OCI-LY1 (cell line): ENCODE results near the gene TMEM185B.

Experiments
- H2AFZ ChIP-seq: fragments of 200-600 bp; sonication (generic), shearing (Covaris generic); 2 replicates; pipeline ENCODE4 v1.6.0; 2014; ENCODE audit warnings: antibody characterized with exemption, mild to moderate bottlenecking, low read length
- H3F3A ChIP-seq: fragments of 200-600 bp; sonication (generic), shearing (Covaris generic); 2 replicates; pipeline ENCODE4 v1.6.0; 2014; ENCODE audit warnings: mild to moderate bottlenecking, antibody characterized with exemption, low read length, moderate library complexity; ENCODE audit not compliant: insufficient read depth
- H3K27ac ChIP-seq: fragments of 200-600 bp; sonication (generic); 2 replicates; pipeline ENCODE4 v1.5.1; 2014; ENCODE audit warnings: low read length, mixed run types, mild to moderate bottlenecking, low read depth; ENCODE audit not compliant: poor library complexity, severe bottlenecking
- H3K27me3 ChIP-seq: fragments of 200-600 bp; sonication (generic); 2 replicates; pipeline ENCODE4 v1.6.0; 2014; ENCODE audit warnings: antibody characterized with exemption, mild to moderate bottlenecking, low read length, moderate library complexity; ENCODE audit not compliant: insufficient read depth
- H3K36me3 ChIP-seq: fragments of 200-600 bp; sonication (generic); 2 replicates; pipeline ENCODE4 v1.6.1; 2014; ENCODE audit warnings: mild to moderate bottlenecking, antibody characterized with exemption, low read length, moderate library complexity, mixed read lengths; ENCODE audit not compliant: insufficient read depth
- H3K4me1 ChIP-seq: fragments of 200-600 bp; sonication (generic); 2 replicates; pipeline ENCODE4 v1.5.1; 2014; ENCODE audit warnings: mild to moderate bottlenecking, low read length, moderate library complexity; ENCODE audit not compliant: insufficient read depth, severe bottlenecking
- H3K4me2 ChIP-seq: fragments of 200-600 bp; sonication (generic), shearing (Covaris generic); 2 replicates; pipeline ENCODE4 v1.6.1; 2014; ENCODE audit warnings: low read length
- H3K4me3 ChIP-seq: fragments of 200-600 bp; sonication (generic); 2 replicates; pipeline ENCODE4 v1.5.1; 2014; ENCODE audit warnings: low read length, low read depth, mild to moderate bottlenecking, mixed read lengths; ENCODE audit not compliant: poor library complexity, severe bottlenecking
- H3K79me2 ChIP-seq: fragments of 200-600 bp; shearing (Covaris generic); 2 replicates; pipeline ENCODE4 v1.6.1; 2016; ENCODE audit warnings: mixed run types, low read length, mixed read lengths; ENCODE audit not compliant: insufficient read depth
- H3K9ac ChIP-seq: fragments of 200-600 bp; sonication (generic), shearing (Covaris generic); 2 replicates; pipeline ENCODE4 v1.6.1; 2014; ENCODE audit warnings: mild to moderate bottlenecking, low read length, mixed read lengths
- H3K9me2 ChIP-seq: fragments of 200-600 bp; sonication (generic), shearing (Covaris generic); 2 replicates; pipeline ENCODE4 v1.6.1; 2014; ENCODE audit warnings: low read depth, mild to moderate bottlenecking, low read length, mixed read lengths
- H3K9me3 ChIP-seq: fragments of 200-600 bp; shearing (Covaris generic); 2 replicates; pipeline ENCODE4 v1.6.1; 2014; ENCODE audit warnings: low read length, mixed read lengths
- H4K20me1 ChIP-seq: fragments of 200-600 bp; sonication (generic), shearing (Covaris generic); 2 replicates; pipeline ENCODE4 v1.6.0; 2016; ENCODE audit warnings: mild to moderate bottlenecking, low read length; ENCODE audit not compliant: insufficient read depth
- EZH2 ChIP-seq: fragments of 200-600 bp; sonication (generic), shearing (Covaris generic); IDR thresholded peaks from 2 replicates; pipeline ENCODE4 v1.8.0; 2017; ENCODE audit warnings: borderline replicate concordance, mixed run types, mild to moderate bottlenecking, antibody characterized with exemption, low read length, moderate library complexity, mixed read lengths
- TF ChIP-seq, protein P1 (sequence below): fragments of 200-600 bp; sonication (generic), shearing (Covaris generic); IDR thresholded peaks from 2 replicates; pipeline ENCODE4 v1.5.1; 2017; ENCODE audit warnings: mild to moderate bottlenecking, antibody characterized with exemption, low read length, moderate library complexity, mixed read lengths

TMEM185B gene

GRCh38 chr2:120243875-120244553 lies 20.8 kb upstream of the TMEM185B start:
- Histone ChIP-seq H3K9ac (no peak overlapping the region), H3K4me3 (no peak overlapping the region), H3K4me1 (no peaks in the 10 kb centered on the region), H3K4me2 (no peak overlapping the region), H2AFZ (no peak overlapping the region), H3K9me2 (no peaks in the 10 kb centered on the region), H3K27ac (no peak overlapping the region), H3K79me2 (no peaks in the 10 kb centered on the region), H3K27me3 (no peaks in the 10 kb centered on the region), H3K9me3 (no peaks in the 10 kb centered on the region), H3F3A (no peaks in the 10 kb centered on the region), H4K20me1 (no peaks in the 10 kb centered on the region), H3K36me3 (no peaks in the 10 kb centered on the region)
- no peak for TF ChIP-seq EZH2
- TF ChIP-seq, protein P1, sequence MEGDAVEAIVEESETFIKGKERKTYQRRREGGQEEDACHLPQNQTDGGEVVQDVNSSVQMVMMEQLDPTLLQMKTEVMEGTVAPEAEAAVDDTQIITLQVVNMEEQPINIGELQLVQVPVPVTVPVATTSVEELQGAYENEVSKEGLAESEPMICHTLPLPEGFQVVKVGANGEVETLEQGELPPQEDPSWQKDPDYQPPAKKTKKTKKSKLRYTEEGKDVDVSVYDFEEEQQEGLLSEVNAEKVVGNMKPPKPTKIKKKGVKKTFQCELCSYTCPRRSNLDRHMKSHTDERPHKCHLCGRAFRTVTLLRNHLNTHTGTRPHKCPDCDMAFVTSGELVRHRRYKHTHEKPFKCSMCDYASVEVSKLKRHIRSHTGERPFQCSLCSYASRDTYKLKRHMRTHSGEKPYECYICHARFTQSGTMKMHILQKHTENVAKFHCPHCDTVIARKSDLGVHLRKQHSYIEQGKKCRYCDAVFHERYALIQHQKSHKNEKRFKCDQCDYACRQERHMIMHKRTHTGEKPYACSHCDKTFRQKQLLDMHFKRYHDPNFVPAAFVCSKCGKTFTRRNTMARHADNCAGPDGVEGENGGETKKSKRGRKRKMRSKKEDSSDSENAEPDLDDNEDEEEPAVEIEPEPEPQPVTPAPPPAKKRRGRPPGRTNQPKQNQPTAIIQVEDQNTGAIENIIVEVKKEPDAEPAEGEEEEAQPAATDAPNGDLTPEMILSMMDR: no peak

DNA sequence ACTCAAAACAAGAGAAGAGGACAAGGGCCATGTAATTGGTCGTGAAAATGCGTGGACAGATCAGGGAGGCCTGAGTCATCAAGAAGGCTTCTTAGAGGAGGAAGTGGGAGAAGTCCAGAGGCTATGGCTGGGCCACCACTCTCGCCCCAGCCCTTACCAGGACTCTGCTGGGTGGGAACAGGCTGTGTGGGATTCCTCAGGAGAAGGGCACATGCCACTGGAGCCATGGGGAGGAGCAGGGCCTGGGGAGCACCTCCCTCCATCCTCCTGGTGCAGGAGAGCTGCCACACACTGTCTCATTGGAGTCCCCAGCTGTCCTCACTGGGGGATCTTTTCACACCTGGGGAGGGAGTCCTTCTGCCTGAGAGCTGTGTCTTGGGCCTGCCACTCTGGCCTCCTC lies 20.0 kb upstream of the TMEM185B start:
- H3K27ac ChIP-seq: no peak overlapping the region
- no peaks in the 10 kb centered on the region for H3F3A ChIP-seq
- no peak overlapping the region for H3K4me3 ChIP-seq
- H3K9me3 ChIP-seq: no peaks in the 10 kb centered on the region
- no peaks in the 10 kb centered on the region for H3K27me3 ChIP-seq
- no peak overlapping the region for H3K4me2 ChIP-seq
- H4K20me1 ChIP-seq: no peaks in the 10 kb centered on the region
- H3K79me2 ChIP-seq: no peaks in the 10 kb centered on the region
- H2AFZ ChIP-seq: no peak overlapping the region
- H3K4me1 ChIP-seq: no peaks in the 10 kb centered on the region
- no peak overlapping the region for H3K9ac ChIP-seq
- no peaks in the 10 kb centered on the region for H3K36me3 ChIP-seq
- TF ChIP-seq, protein P1: no peak
- no peak for TF ChIP-seq EZH2
- H3K9me2 ChIP-seq: no peaks in the 10 kb centered on the region

GRCh38 chr2:120241684-120242083 lies 18.5 kb upstream of the TMEM185B start:
- Histone ChIP-seq H3K27me3 (no peaks in the 10 kb centered on the region), H3F3A (no peaks in the 10 kb centered on the region), H3K27ac (no peak overlapping the region), H3K4me1 (no peaks in the 10 kb centered on the region), H3K9ac (no peak overlapping the region), H3K4me2 (no peak overlapping the region), H3K9me2 (no peaks in the 10 kb centered on the region), H3K79me2 (no peaks in the 10 kb centered on the region), H2AFZ (no peak overlapping the region), H3K36me3 (no peaks in the 10 kb centered on the region), H4K20me1 (no peaks in the 10 kb centered on the region), H3K9me3 (no peaks in the 10 kb centered on the region), H3K4me3 (no peak overlapping the region)
- TF ChIP-seq, protein P1: no peak
- TF ChIP-seq EZH2: no peak
